Esophagus (tissue), 2 donors: ENCODE results near the gene SFT2D1. TPM values are rescaled to one million over a fixed set of nuclear protein-coding genes. Genes with fewer than 3 reads are reported as not detected.
"Not testable (repeated sequence)": the region's sequence is repeated elsewhere in the genome, so short reads cannot be mapped to it uniquely, and the experiment has no call there.

ENCODE experiments used
- H3K27ac ChIP-seq, 2 donors: one replicate each; pipeline ENCODE4 v1.5.1; 2013; ENCODE audit warnings: low read depth in 2 of 2, mild to moderate bottlenecking in 2 of 2, inconsistent platforms in 1 of 2, low read length in 1 of 2, moderate library complexity in 1 of 2
- H3K27me3 ChIP-seq, 2 donors: one replicate each; pipeline ENCODE4 v1.6.1; 2013; ENCODE audit warnings: low read length in 2 of 2, control low read depth in 1 of 2, mild to moderate bottlenecking in 1 of 2; ENCODE audit not compliant: insufficient read depth in 2 of 2, control insufficient read depth in 1 of 2
- H3K36me3 ChIP-seq, 2 donors: one replicate each; pipeline ENCODE4 v1.6.1; 2013; ENCODE audit warnings: low read length in 1 of 2; ENCODE audit not compliant: control insufficient read depth in 2 of 2, insufficient read depth in 2 of 2
- H3K4me1 ChIP-seq, 2 donors: one replicate each; pipeline ENCODE4 v1.6.1; 2013; ENCODE audit warnings: low read length in 1 of 2; ENCODE audit not compliant: control insufficient read depth in 2 of 2, insufficient read depth in 2 of 2
- H3K4me3 ChIP-seq, 2 donors: one replicate each; pipeline ENCODE4 v1.5.1; 2013; ENCODE audit warnings: low read length in 2 of 2, mild to moderate bottlenecking in 2 of 2, low read depth in 1 of 2, moderate library complexity in 1 of 2
- H3K9me3 ChIP-seq, 2 donors: one replicate each; pipeline ENCODE4 v1.6.1; 2013; ENCODE audit warnings: mild to moderate bottlenecking in 2 of 2, low read depth in 1 of 2, low read length in 1 of 2, moderate library complexity in 1 of 2; ENCODE audit not compliant: control insufficient read depth in 2 of 2, insufficient read depth in 1 of 2
- WGBS, 2 donors: extraction: QIAGEN DNeasy Blood & Tissue Kit; methylation state at CpG; one replicate each; pipeline ENCODE4 v1.1.7; 2013; 5-methylcytosine and 5-hydroxymethylcytosine counted together
- polyA plus RNA-seq, 2 donors: library from polyadenylated mRNA; stranded (reverse); fragments of 200-250 nt; gene quantifications; one replicate each; pipeline ENCODE4 v1.2.3, GENCODE V29; 2013
- donor health status: healthy with polysubstance abuse.
- donor health status: Bipolar disorder and iron deficiency.

The SFT2D1 gene
- polyA plus RNA-seq, 2 donors = 37.3 to 42.4 TPM

DNA sequence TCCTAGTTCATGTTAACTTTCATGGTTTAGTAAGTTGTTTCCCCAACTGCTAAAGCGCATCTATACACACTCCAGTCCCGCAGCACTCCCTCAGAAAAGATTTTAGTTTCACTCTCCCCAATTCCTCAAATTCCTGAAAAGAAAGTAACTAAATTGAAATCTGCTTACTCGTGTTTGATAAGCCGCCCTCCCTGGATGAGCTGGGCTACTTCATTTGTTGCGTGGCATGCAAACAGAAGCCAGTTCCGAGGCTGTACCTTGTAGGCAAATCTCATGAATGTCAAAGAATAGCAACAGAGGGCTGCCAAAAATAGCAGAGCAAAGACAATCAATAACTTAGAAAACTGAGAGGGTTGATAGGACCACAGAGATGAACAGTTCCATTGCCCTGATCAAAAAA is 23.5 kb upstream of the SFT2D1 start:
- no peaks in the 10 kb centered on the region for H3K9me3 ChIP-seq
- no peak overlapping the region for H3K27ac ChIP-seq
- peaks cover 6 to 10% of the 10 kb centered on the region in 2 donors for H3K36me3 ChIP-seq
- H3K4me3 ChIP-seq = no peak overlapping the region
- no peaks in the 10 kb centered on the region for H3K27me3 ChIP-seq
- H3K4me1 ChIP-seq = no peaks in the 10 kb centered on the region
- 79 to 86% methylated on average over 6 of the region's 6 CpGs for WGBS, 2 donors

DNA sequence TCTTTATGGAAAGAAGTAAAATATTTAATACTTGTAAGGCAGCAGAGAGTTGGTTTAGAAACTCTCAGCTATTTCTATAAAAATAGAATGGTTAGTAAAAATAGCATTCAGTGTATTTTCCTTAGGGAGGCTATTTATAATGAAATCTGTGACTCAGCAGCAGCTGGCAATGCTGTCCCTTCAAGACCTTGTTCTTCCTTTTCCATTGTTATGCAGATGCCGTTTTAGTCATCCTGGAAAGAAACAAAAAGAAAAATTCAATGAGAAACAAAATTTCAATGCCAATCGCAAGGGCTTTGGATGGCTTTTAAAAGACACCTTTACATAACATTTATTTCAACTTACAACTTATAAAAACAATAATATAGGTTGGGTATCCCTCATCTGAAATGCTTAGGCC is 22.9 kb upstream of the SFT2D1 start:
- Histone ChIP-seq H3K9me3 (no peaks in the 10 kb centered on the region), H3K27ac (no peak overlapping the region), H3K4me3 (no peak overlapping the region), H3K27me3 (no peaks in the 10 kb centered on the region), H3K36me3 (peaks cover 6 to 10% of the 10 kb centered on the region in 2 donors), H3K4me1 (peaks cover 0 to 3% of the 10 kb centered on the region in 2 donors)
- 30 to 43% methylated on average over 2 of the region's 2 CpGs for WGBS, 2 donors

- H3K4me1 ChIP-seq = peaks cover 0 to 3% of the 10 kb centered on the region in 2 donors
- H3K36me3 ChIP-seq = peaks cover 6 to 10% of the 10 kb centered on the region in 2 donors
- 74 to 89% methylated on average over 7 of the region's 7 CpGs for WGBS, 2 donors
- H3K9me3 ChIP-seq = no peaks in the 10 kb centered on the region
- no peaks in the 10 kb centered on the region for H3K27me3 ChIP-seq
- peak overlapping the region in 1 of 2 donors; percentile 31 for H3K27ac ChIP-seq
- no peak overlapping the region for H3K4me3 ChIP-seq
These were observed 22.1 kb upstream of the SFT2D1 start for GRCh38 chr6:166364456-166364855.

GRCh38 chr6:166362427-166362826 is 20.1 kb upstream of the SFT2D1 start:
- WGBS, 2 donors = 92 to 95% methylated on average over 2 to 4 of the region's 4 CpGs
- not testable (repeated sequence) for H3K9me3 ChIP-seq, H3K4me3 ChIP-seq, H3K27me3 ChIP-seq, H3K4me1 ChIP-seq, H3K27ac ChIP-seq
- peaks cover 6 to 10% of the 10 kb centered on the region in 2 donors for H3K36me3 ChIP-seq

GRCh38 chr6:166361077-166361429 is 18.7 kb upstream of the SFT2D1 start:
- Histone ChIP-seq H3K4me3 (no peak overlapping the region), H3K9me3 (no peaks in the 10 kb centered on the region), H3K27me3 (no peaks in the 10 kb centered on the region), H3K36me3 (peaks cover 6 to 7% of the 10 kb centered on the region in 2 donors), H3K27ac (no peak overlapping the region), H3K4me1 (peaks cover 0 to 3% of the 10 kb centered on the region in 2 donors)
- WGBS, 2 donors = 79 to 83% methylated on average over 3 of the region's 3 CpGs

- Histone ChIP-seq H3K27me3 (no peaks in the 10 kb centered on the region), H3K4me1 (peaks cover 0 to 3% of the 10 kb centered on the region in 2 donors), H3K9me3 (no peaks in the 10 kb centered on the region), H3K4me3 (no peak overlapping the region), H3K36me3 (peaks cover 6 to 7% of the 10 kb centered on the region in 2 donors), H3K27ac (no peak overlapping the region)
- WGBS, 2 donors = 69 to 78% methylated on average over 8 of the region's 8 CpGs
These were observed 18.1 kb upstream of the SFT2D1 start for GRCh38 chr6:166360243-166361076.

DNA sequence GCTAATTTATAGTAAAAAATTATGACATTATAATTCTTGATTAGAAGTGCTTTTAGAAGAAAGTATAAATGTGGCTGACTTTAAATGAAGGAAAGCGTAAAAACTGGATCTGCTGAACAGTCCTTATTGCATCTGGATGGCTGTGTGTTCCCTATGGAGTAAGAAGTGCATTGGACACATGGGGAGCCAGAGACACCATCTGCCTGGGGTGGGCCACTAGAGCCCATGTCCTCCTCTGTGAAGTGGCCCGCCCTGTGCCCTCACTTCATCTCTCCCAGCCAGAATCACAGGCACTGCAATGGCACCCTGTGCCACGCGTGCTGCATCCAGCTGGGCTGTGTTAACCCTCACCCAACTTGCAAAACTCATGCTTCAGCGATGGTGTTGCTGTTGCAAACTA is 13.2 kb upstream of the SFT2D1 start:
- no peak overlapping the region for H3K27ac ChIP-seq
- WGBS, 2 donors = 60 to 65% methylated on average over 5 of the region's 5 CpGs
- H3K27me3 ChIP-seq = no peaks in the 10 kb centered on the region
- peaks cover 0 to 2% of the 10 kb centered on the region in 2 donors for H3K4me1 ChIP-seq
- no peak overlapping the region for H3K4me3 ChIP-seq
- no peaks in the 10 kb centered on the region for H3K36me3 ChIP-seq
- no peaks in the 10 kb centered on the region for H3K9me3 ChIP-seq

- Histone ChIP-seq H3K9me3 (no peaks in the 10 kb centered on the region), H3K27me3 (no peaks in the 10 kb centered on the region), H3K36me3 (no peaks in the 10 kb centered on the region), H3K27ac (no peak overlapping the region), H3K4me3 (no peak overlapping the region), H3K4me1 (no peaks in the 10 kb centered on the region)
- 97 to 98% methylated on average over 4 of the region's 4 CpGs for WGBS, 2 donors
These were observed 12.6 kb upstream of the SFT2D1 start for GRCh38 chr6:166354965-166355364.

DNA sequence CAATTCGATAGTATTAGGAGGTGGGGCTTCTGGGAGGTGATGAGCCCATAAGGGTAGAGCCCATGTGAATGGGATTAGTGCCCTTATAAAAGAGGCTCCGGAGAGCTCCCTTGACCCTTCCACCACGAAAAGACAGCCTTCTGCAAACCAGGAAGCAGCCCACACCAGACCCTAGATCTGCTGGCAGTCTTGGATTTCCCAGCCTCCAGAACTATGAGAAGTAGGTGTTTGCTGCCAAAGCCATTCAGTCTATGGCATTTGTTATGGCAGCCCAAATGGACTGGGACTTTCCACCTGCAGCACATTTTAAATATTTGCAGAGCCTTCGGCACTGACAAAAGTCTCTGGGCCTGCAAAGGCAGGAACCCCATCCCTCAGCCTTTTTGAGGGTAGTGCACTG is 11.8 kb upstream of the SFT2D1 start:
- H3K27me3 ChIP-seq = no peaks in the 10 kb centered on the region
- H3K27ac ChIP-seq = no peak overlapping the region
- H3K36me3 ChIP-seq = no peaks in the 10 kb centered on the region
- no peaks in the 10 kb centered on the region for H3K4me1 ChIP-seq
- no peaks in the 10 kb centered on the region for H3K9me3 ChIP-seq
- no peak overlapping the region for H3K4me3 ChIP-seq
- 86 to 89% methylated on average over 4 of the region's 4 CpGs for WGBS, 2 donors

- Histone ChIP-seq H3K4me1 (no peaks in the 10 kb centered on the region), H3K27me3 (no peaks in the 10 kb centered on the region), H3K36me3 (no peaks in the 10 kb centered on the region), H3K9me3 (no peaks in the 10 kb centered on the region), H3K27ac (no peak overlapping the region), H3K4me3 (no peak overlapping the region)
- 75 to 83% methylated on average over 1 of the region's 1 CpG for whole genome bisulfite sequencing, 2 donors
These were observed 11.2 kb upstream of the SFT2D1 start for GRCh38 chr6:166353507-166353906.
